GM12874 (cell line): Measurements from ENCODE around the gene CACNA1C.

Source experiments
- CTCF ChIP-seq: IDR thresholded peaks from 2 replicates; pipeline ENCODE4 v1.5.1; 2011; ENCODE audit warnings: low read depth, mild to moderate bottlenecking, control low read depth, low read length, moderate library complexity; ENCODE audit not compliant: insufficient read depth

The CACNA1C gene

GRCh38 chr12:2678426-2678825 is 625.6 kb downstream of the CACNA1C start:
- TF ChIP-seq CTCF: no peak

GRCh38 chr12:2679068-2679815 is 626.5 kb downstream of the CACNA1C start:
- TF ChIP-seq CTCF: no peak

GRCh38 chr12:2679816-2680675 is 627.3 kb downstream of the CACNA1C start:
- no peak for TF ChIP-seq CTCF

- no peak for TF ChIP-seq CTCF
Measured at GRCh38 chr12:2680676-2681039, 627.9 kb downstream of the CACNA1C start.

- TF ChIP-seq CTCF: no peak
Measured at GRCh38 chr12:2681450-2682205, 628.8 kb downstream of the CACNA1C start.

GRCh38 chr12:2682296-2683251 is 629.8 kb downstream of the CACNA1C start:
- no peak for TF ChIP-seq CTCF
